ENCODE results near the gene SHISAL2B.

- TF ChIP-seq ZFX (IDR thresholded peaks at IDR 0.05; ENCODE audit: borderline replicate concordance) (no peak), CTCF (IDR thresholded peaks at IDR 0.05) (no peak)
These were observed 73.7 kb downstream of the SHISAL2B start for GRCh38 chr5:64763948-64764503.
